Measurements from ENCODE around the gene SNRNP40. TPM values are rescaled to one million over a fixed set of nuclear protein-coding genes. Genes with fewer than 3 reads are reported as not detected.
A peak's percentile ranks its signal among the peaks of the same experiment; 100 is the strongest.

SNRNP40 gene
- total RNA-seq, 1 donor from 2014 or later = 71.8 TPM

DNA sequence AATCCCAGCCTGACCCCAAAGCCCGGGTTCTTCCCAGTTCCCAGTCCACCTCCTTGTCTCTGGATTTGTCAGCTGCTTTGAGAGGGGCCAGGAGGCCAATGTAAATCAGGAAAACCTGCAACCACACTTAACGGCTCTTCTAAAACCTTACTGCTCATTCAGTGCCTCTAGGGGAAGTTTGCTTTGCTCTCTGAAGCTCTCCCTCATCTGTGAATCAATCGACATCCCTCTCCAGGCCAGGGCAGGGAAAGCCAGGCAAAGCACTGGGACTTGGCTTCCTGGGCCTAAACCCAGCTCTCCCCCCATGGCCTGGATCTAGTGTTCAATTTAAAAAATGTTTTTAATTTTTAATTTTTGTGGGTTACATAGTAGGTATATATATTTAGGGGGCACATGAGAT is 66.2 kb downstream of the SNRNP40 start:
- DNase-seq = no peak

DNA sequence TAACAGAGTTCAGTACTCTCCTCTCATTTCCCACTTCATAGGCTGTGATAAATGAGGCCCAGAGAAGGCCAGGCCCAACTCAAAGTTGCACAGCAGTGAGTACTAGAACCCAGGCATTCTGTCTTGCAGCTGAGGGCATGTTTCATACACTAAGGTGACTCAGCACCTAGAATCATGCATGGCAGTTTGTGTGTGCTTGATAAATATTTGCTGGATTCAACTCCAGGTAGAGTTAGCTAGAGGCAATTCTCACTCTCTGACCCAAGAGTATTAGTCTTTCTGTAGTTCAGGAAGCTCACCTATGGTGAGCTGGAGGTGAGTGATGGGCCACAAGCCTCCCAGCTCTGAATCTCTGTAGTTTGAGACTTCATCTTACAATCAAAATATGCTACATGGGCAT is 67.6 kb downstream of the SNRNP40 start:
- DNase-seq = no peak

DNA sequence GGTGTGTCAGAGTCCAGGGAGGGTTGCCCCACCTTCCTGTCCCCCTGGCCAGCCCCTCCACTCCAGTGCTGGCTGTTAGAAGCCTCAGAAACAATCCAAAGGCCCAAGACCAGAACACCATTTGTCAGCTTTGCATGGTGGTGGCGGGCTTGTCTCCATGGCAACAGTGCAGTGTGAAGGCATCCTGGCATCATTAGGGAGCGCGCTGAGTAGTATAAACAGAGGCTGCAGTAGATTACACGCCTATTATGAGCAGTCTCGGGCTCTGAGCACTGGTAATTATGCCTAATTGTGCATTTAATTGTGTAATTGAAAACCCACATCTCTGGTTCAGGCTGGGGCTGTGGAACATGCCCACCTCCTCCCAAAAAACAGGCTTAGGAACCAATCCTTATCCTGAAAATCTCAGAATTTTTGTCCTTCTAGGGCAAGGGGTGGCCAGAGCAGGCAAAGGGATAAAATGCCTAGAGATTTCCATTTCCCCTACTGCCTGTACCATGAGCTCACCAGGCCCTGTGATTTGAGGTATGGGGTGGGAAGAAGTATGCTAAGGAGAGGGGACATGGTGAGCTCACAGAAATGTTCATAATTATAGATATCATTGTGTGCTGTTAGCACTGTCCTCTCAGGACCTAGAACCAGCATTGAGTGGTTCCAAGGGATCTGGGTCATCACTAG is 68.6 kb downstream of the SNRNP40 start:
- peak; percentile 79 for DNase-seq

DNA sequence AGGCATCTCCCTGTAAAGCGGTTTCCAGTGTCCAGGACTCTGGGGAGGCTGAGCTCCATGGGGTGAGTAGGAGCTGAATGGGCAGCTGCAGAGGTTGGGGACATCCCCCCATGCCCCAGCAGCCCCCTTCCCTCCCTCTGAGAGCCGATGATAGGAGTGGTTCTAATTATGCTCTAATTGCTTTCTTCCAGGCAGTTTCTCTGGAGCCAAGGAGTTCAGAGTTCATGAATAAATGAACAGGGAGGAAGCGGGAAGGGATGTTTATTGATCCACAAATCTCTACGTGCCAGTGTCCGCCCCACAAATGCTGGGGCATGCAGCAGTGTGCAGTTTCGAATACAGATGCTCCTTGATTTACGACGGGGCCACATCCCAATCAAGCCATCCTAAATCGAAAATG is 72.5 kb downstream of the SNRNP40 start:
- DNase-seq = no peak

DNA sequence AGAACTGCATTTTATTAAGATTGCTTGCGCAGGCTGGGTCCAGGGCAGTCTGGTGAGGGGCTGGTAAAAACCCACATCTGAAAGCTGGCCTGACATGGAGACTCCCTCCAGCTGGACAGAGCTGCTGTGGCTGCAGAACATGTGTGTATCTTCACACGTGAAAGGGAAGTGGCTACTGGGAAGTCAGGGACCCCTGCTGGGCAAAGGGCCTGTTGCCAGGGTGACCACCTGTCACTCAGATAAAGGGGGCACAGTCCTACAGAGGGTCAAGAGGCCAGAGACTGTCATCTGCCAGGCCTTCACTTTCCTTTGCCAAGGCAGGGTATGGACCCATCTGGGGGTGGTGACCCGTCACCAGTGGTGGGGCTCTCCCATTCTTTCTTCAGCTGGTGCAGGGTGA is 74.4 kb downstream of the SNRNP40 start:
- no peak for DNase-seq

DNA sequence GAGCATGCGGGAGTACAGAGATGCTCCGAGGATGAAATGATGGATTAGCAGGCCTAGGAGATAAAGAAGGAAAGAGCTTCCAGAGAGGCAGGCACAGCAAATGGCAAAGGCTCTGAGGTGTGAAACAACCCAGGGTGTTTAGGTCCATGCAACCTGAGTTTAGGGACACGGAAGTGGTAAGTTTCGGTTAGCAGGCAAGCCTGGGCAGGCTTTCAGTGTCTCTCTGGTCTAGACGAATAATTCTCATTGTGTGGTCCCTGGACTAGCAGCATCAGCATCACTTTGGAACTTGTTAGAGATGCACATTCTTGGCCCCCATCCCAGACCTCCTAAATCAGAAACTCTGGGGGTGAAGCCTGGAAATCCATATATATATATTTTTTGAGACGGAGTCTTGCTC is 75.5 kb downstream of the SNRNP40 start:
- no peak for DNase-seq

DNA sequence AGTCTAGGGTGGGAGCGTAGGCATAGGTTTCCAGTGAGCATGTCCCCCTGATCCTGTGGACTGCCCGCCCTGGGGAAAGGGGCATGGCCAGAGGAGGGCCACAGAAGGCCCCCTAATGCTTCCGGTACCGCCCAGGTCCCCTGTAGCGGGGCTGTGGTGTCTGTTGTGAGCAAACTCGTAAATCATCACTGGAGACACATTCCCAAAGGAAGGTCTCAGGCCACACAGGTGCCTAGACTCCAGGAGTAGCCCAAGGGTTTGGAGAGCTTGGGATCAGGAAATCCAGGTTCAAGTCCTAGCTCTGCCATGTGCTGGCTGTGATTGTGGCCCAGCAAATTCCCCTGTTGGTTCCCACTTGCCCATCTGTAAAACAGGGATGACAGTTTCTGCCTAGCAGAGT is 77.1 kb downstream of the SNRNP40 start:
- DNase-seq = no peak

DNA sequence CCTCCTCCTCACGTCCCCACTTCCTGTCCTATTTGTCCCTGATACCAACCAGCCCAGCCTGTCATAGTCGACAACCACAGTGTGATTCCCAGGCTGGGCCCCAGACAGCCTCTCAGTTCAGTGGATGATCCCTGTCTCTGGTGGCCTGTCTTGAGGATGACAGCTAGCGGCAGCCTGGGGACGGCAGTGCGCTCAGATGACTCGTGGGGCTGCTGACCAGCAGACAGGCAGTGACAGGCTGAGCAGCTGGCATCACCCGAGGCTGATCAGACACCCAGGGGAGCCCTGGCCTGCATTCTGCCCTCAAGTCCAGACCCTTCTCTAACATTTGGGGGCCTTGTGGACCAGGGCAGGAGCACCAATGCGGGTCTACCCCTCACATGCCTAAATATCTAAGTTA is 77.9 kb downstream of the SNRNP40 start:
- DNase-seq = peak; percentile 38

DNA sequence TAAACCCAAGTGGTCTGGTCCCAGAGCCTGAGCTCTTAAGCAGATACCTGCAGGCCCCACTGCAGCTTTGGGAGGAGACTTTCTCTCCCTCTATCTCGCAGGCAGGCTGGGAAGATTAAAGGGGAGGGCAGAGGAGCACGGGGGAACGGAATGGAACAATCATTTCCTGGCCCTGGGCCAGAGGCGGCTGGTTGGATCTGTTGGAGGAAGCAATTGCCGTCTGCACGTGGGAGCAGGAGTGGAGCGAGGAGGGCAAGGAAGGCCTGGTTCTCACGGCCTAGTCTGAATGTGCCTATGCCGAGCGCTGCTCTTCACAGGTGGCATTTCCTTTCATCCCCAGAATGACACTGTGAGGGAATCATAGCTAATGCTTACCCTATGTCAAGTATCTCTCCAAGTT is 80.6 kb downstream of the SNRNP40 start:
- peak; percentile 87 for DNase-seq

DNA sequence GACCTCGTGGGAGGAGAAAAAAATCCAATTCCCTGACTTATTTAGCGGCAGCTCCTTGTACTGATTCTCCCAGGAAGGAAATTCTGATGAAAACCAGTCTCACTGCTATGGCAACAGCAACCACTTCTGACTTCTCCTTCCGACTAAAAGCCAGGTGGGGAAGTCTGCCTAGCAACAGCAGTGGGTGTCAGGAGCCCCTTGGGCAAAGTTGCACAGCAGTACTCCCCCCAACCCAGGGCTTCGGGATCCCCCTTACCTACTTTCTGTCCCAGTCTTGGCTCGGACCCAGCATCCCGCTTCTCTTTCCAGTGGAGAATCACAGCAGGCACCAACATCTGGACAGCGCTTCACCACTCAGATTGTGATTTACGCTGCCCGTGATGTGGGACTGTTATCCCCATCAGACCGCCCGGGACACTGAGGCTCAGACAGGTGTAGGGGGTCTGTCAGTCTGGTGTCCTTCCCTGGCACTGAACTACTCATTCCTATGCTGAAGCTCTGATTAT is 81.5 kb downstream of the SNRNP40 start:
- DNase-seq = peak; percentile 53

DNA sequence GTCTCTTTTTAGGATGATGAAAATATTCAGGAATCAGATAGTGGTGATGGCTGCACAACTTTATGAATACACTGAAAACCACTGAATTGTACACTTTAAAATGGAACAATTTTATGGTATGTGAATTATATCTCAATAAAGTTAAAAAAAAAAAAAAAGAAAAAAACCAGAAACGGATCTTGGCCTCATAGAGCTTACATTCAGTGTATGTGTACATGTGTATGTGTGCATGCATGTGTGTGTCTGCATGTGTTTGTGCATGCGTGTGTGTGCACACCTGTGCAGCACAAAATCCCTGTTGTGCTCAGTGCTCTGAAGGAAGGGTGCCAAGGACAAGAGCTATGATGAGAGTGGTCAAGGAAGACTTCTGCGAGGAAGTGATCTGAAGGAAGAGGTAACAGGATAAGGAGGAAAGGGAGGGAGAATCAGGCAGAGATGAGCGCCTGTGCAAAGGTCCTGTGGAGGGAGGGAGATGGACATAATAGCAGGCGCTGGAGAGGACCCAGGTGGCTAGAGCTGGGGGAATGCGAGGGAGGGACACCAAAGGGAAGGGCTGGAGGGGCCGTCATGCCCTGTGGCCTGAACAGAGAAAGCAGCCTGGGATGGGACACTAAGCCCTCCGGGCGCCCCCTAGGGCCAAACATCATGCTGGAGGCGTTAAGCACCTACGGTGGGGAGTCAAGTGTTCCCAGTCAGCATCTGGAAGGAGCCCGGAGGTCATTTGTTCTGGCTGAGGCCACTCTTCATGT is 82.1 kb downstream of the SNRNP40 start:
- DNase-seq = no peak

Other genes starting within 250 kb of the SNRNP40 start
- 89.8 TPM for gene PUM1, start 231.1 kb downstream of the SNRNP40 start, total RNA-seq
- 0.51 TPM for gene NKAIN1, start 56.9 kb downstream of the SNRNP40 start, total RNA-seq
- 19.1 TPM for gene ZCCHC17, start 244 bp upstream of the SNRNP40 start, total RNA-seq
- gene FABP3, start 76.3 kb upstream of the SNRNP40 start, total RNA-seq = 260 TPM
- 12.1 TPM for gene SERINC2, start 116.4 kb upstream of the SNRNP40 start, total RNA-seq